Neuron (in vitro differentiated cells): Measurements from ENCODE around the gene PCDH9.

Experiments
- H2AFZ ChIP-seq: one replicate; pipeline ENCODE4 v1.6.1; 2013; ENCODE audit warnings: low read depth, mild to moderate bottlenecking, inconsistent platforms, low read length, moderate library complexity
- H3K27me3 ChIP-seq: one replicate; pipeline ENCODE4 v1.6.1; 2013; ENCODE audit warnings: low read length; ENCODE audit not compliant: insufficient read depth
- H3K36me3 ChIP-seq: one replicate; pipeline ENCODE4 v1.6.1; 2013; ENCODE audit warnings: low read length; ENCODE audit not compliant: insufficient read depth
- H3K4me1 ChIP-seq: one replicate; pipeline ENCODE4 v1.6.1; 2013; ENCODE audit warnings: low read length; ENCODE audit not compliant: insufficient read depth
- H3K4me3 ChIP-seq: 2 replicates; pipeline ENCODE4 v1.5.1; 2013; ENCODE audit warnings: mild to moderate bottlenecking, low read length, moderate library complexity
- H3K9me3 ChIP-seq: one replicate; pipeline ENCODE4 v1.6.1; 2013; ENCODE audit warnings: low read length

PCDH9 gene, protein sequence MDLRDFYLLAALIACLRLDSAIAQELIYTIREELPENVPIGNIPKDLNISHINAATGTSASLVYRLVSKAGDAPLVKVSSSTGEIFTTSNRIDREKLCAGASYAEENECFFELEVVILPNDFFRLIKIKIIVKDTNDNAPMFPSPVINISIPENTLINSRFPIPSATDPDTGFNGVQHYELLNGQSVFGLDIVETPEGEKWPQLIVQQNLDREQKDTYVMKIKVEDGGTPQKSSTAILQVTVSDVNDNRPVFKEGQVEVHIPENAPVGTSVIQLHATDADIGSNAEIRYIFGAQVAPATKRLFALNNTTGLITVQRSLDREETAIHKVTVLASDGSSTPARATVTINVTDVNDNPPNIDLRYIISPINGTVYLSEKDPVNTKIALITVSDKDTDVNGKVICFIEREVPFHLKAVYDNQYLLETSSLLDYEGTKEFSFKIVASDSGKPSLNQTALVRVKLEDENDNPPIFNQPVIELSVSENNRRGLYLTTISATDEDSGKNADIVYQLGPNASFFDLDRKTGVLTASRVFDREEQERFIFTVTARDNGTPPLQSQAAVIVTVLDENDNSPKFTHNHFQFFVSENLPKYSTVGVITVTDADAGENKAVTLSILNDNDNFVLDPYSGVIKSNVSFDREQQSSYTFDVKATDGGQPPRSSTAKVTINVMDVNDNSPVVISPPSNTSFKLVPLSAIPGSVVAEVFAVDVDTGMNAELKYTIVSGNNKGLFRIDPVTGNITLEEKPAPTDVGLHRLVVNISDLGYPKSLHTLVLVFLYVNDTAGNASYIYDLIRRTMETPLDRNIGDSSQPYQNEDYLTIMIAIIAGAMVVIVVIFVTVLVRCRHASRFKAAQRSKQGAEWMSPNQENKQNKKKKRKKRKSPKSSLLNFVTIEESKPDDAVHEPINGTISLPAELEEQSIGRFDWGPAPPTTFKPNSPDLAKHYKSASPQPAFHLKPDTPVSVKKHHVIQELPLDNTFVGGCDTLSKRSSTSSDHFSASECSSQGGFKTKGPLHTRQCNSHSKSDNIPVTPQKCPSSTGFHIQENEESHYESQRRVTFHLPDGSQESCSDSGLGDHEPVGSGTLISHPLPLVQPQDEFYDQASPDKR (N-terminal part only)

GRCh38 chr13:67229481-67230403 is at the start of gene PCDH9:
PCDH9 (minus strand) TSS chr13:67230336; CDS start chr13:67228440, 1,896 bp downstream.
- Histone ChIP-seq H3K4me1 (peaks cover 31% of the 10 kb centered on the region), H3K9me3 (no peaks in the 10 kb centered on the region), H3K4me3 (peak within 1 kb of the TSS; percentile 69), H3K36me3 (peaks cover 6% of the 10 kb centered on the region), H3K27me3 (no peaks in the 10 kb centered on the region), H2AFZ (peak within 1 kb of the TSS; percentile 66)

- no peak overlapping the region for H2AFZ ChIP-seq
- no peaks in the 10 kb centered on the region for H3K36me3 ChIP-seq
- no peak overlapping the region for H3K4me3 ChIP-seq
- no peaks in the 10 kb centered on the region for H3K27me3 ChIP-seq
- H3K9me3 ChIP-seq: no peaks in the 10 kb centered on the region
- peaks cover 5% of the 10 kb centered on the region for H3K4me1 ChIP-seq
Observed at GRCh38 chr13:67278235-67278634, 48.1 kb upstream of the PCDH9 start.

DNA sequence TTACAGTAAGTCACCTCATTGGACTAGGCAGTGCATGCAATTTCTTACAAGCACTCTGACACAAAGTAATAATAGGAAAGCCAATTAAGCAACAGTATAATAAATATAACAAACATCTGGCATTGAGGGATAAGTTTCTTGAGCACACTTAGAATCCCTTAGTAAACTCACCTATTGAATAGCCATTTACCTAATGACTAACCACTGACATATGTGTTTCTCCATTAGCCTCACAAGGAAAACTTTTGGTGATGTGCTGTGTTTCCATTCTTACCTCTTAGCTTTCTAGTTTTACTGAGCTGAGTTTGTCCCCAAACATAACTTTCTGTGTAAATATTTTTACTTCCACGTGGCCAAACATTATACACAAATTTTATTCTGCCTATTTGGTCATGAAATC is 47.4 kb upstream of the PCDH9 start:
- H2AFZ ChIP-seq: no peak overlapping the region
- no peaks in the 10 kb centered on the region for H3K36me3 ChIP-seq
- H3K27me3 ChIP-seq: no peaks in the 10 kb centered on the region
- H3K4me1 ChIP-seq: peaks cover 5% of the 10 kb centered on the region
- H3K9me3 ChIP-seq: no peaks in the 10 kb centered on the region
- no peak overlapping the region for H3K4me3 ChIP-seq

DNA sequence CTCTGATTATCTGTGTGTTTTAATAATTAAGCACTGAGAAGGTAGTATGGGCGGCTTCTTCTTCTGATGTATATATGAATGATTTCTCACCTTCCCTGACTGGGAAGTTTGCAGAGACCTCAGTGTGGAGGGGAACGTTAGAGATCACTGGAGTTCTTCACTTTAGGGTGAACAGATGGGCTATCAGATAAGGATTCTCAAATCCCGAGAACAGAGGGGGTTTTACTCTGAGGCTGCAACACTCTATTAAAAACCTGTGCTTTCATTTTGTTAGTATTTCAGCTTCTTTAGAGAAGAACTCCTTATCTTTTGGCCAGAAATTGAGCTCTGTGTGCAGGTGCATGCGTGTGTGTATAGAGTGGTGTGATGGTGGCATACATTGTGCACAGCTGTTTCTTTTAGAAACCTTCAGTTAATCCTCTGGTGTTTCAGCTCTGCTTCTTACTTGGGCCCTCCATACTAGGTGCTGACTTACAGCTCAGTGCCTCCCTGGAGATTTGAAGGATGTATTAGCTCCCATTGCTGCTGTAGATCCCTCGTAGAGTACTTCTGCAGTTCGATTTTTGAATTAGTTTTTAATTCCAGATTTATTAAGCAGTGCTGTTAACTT is 45.3 kb upstream of the PCDH9 start:
- H3K9me3 ChIP-seq: no peaks in the 10 kb centered on the region
- no peaks in the 10 kb centered on the region for H3K36me3 ChIP-seq
- H2AFZ ChIP-seq: no peak overlapping the region
- H3K4me3 ChIP-seq: no peak overlapping the region
- peaks cover 5% of the 10 kb centered on the region for H3K4me1 ChIP-seq
- no peaks in the 10 kb centered on the region for H3K27me3 ChIP-seq

DNA sequence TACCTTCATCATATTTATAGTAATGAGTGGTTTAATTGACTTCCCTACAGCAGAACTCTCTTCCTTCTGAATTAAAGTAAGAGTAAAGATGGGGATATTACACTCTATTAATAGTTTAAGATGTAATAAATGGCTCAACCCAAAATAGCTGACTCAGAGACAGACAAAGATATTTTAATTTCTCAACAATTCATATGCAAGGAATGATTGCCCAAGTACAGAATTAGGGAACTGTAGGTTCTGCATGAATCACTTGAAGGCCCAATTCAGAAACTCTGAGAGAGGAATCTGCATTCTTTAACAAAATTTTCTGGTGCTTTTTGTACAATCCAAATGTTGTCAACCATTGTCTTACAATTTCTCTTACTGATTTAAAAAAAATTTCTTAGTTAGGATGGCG is 42.9 kb upstream of the PCDH9 start:
- Histone ChIP-seq H2AFZ (no peak overlapping the region), H3K27me3 (no peaks in the 10 kb centered on the region), H3K4me3 (no peak overlapping the region), H3K36me3 (no peaks in the 10 kb centered on the region), H3K4me1 (no peaks in the 10 kb centered on the region), H3K9me3 (no peaks in the 10 kb centered on the region)

GRCh38 chr13:67267136-67267535 is 37.0 kb upstream of the PCDH9 start:
- H3K36me3 ChIP-seq: no peaks in the 10 kb centered on the region
- no peaks in the 10 kb centered on the region for H3K9me3 ChIP-seq
- no peak overlapping the region for H3K4me3 ChIP-seq
- H2AFZ ChIP-seq: no peak overlapping the region
- no peaks in the 10 kb centered on the region for H3K27me3 ChIP-seq
- no peaks in the 10 kb centered on the region for H3K4me1 ChIP-seq

DNA sequence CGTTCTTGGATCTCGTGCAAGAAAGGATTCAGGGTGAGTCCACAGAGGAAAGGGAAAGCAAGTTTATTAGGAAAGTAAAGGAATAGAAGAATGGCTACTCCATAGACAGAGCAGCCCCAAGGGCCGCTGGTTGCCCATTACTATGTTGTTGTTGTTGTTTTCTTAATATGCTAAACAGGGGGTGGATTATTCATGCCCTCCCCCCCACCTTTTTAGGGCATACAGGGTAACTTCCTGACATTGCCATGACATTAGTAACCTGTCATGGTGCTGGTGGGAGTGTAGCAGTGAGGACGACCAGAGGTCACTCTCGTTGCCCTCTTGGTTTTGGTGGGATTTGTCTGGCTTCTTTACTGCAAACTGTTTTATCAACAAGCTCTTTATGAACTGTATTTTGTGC is 29.1 kb upstream of the PCDH9 start:
- H3K4me1 ChIP-seq: no peaks in the 10 kb centered on the region
- no peaks in the 10 kb centered on the region for H3K36me3 ChIP-seq
- no peaks in the 10 kb centered on the region for H3K27me3 ChIP-seq
- H2AFZ ChIP-seq: no peak overlapping the region
- H3K9me3 ChIP-seq: no peaks in the 10 kb centered on the region
- no peak overlapping the region for H3K4me3 ChIP-seq

DNA sequence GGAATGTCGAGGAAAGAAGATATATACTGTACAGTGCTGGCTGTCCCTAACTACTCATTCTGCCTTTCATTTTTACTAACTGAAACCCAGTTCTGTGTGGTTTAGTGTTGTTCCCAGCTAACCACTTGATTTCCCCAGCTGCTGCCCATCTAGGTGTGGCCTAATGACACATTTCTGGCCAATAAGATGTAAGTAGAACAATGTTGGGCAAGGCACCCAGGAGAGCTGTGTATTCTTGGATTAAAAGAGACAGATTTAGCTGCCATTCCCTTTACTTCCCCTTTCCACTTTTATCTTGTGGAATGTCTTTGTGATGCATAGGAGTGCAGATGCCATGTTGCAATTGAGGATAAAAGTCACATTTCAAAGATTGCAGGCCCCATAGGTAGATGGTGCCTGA is 28.3 kb upstream of the PCDH9 start:
- H3K4me3 ChIP-seq: no peak overlapping the region
- no peaks in the 10 kb centered on the region for H3K4me1 ChIP-seq
- no peaks in the 10 kb centered on the region for H3K36me3 ChIP-seq
- H3K9me3 ChIP-seq: no peaks in the 10 kb centered on the region
- H2AFZ ChIP-seq: no peak overlapping the region
- H3K27me3 ChIP-seq: no peaks in the 10 kb centered on the region

GRCh38 chr13:67238861-67239260 is 8.7 kb upstream of the PCDH9 start:
- H3K36me3 ChIP-seq: no peaks in the 10 kb centered on the region
- H3K4me3 ChIP-seq: no peak overlapping the region
- no peak overlapping the region for H2AFZ ChIP-seq
- H3K4me1 ChIP-seq: no peaks in the 10 kb centered on the region
- no peaks in the 10 kb centered on the region for H3K27me3 ChIP-seq
- no peaks in the 10 kb centered on the region for H3K9me3 ChIP-seq

DNA sequence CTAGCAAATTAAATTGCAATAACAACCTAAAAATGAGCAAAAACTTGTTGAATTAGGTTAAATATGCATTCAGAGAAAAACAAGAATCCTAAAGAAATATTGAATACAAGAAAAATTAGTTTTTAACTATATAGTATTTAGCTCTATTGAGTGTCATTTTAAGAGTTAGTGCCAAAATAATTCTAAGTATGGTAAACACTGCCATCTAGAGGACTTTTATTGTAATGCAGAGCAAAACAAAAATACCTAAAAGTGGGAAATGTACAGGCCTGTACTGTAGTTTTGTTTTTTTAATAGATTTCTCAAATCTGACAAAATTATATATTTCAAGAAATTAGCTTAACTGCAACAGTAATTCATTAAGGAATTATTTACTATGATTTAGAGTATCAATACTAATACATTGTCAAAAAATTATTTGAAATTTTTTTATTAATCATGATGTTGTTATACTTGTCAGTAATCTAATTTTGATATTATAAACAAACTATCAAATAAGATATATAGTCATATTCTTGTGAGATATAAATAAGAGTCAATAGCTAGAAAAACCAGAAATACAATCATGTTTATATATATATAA is 8.2 kb upstream of the PCDH9 start:
- Histone ChIP-seq H2AFZ (no peak overlapping the region), H3K36me3 (no peaks in the 10 kb centered on the region), H3K4me3 (no peak overlapping the region), H3K9me3 (no peaks in the 10 kb centered on the region), H3K4me1 (no peaks in the 10 kb centered on the region), H3K27me3 (no peaks in the 10 kb centered on the region)

DNA sequence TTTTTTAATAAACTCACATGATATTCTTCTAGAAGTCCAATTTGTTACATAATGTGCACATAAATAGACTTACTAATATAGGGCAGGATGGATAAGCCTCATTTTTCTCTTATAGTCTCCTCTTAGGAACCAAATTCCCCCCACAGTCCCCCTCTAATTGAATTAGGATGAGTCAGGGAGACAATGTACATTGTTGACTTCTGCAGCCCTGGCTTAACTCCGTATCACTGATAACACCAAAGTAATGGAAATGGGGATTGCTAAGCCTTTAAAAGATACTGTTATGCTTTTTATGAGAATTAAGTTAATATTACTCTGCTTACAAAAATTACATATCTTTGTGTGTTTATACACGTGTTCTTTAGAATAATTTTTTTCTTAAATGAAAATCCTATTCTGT is 5.1 kb upstream of the PCDH9 start:
- no peak overlapping the region for H3K4me3 ChIP-seq
- H3K27me3 ChIP-seq: no peaks in the 10 kb centered on the region
- no peaks in the 10 kb centered on the region for H3K36me3 ChIP-seq
- no peaks in the 10 kb centered on the region for H3K9me3 ChIP-seq
- H3K4me1 ChIP-seq: peaks cover 6% of the 10 kb centered on the region
- H2AFZ ChIP-seq: no peak overlapping the region

- Histone ChIP-seq H2AFZ (no peak overlapping the region), H3K4me3 (no peak overlapping the region), H3K36me3 (peaks cover 2% of the 10 kb centered on the region), H3K9me3 (no peaks in the 10 kb centered on the region), H3K4me1 (peaks cover 21% of the 10 kb centered on the region), H3K27me3 (no peaks in the 10 kb centered on the region)
Observed at GRCh38 chr13:67232384-67232783, 2.2 kb upstream of the PCDH9 start.
